Ovary (tissue), 3 donors: ENCODE data around the gene MMP3.

ENCODE experiments used
- EP300 ChIP-seq: sonication (generic); formaldehyde crosslinking; IDR thresholded peaks from one replicate; pipeline ENCODE4 v1.6.1; 2017; ENCODE audit warnings: antibody characterized with exemption
- POLR2A ChIP-seq: fragments of 450-650 bp; IDR thresholded peaks from one replicate; pipeline ENCODE4 v1.6.1; 2017; ENCODE audit warnings: antibody characterized with exemption, mild to moderate bottlenecking, moderate library complexity
- TF ChIP-seq, protein P1 (sequence below), 3 donors: fragments of 450-650 bp in 2 of 3; fragments of 200-600 bp in 1 of 3; IDR thresholded peaks; one replicate each; pipeline versions ENCODE4 v1.5.1 to v1.8.0; 2016 to 2022; ENCODE audit warnings: antibody characterized with exemption in 3 of 3, mild to moderate bottlenecking in 1 of 3
- donor health status: DM: no; HTN: no; CAD: no.

DNA sequence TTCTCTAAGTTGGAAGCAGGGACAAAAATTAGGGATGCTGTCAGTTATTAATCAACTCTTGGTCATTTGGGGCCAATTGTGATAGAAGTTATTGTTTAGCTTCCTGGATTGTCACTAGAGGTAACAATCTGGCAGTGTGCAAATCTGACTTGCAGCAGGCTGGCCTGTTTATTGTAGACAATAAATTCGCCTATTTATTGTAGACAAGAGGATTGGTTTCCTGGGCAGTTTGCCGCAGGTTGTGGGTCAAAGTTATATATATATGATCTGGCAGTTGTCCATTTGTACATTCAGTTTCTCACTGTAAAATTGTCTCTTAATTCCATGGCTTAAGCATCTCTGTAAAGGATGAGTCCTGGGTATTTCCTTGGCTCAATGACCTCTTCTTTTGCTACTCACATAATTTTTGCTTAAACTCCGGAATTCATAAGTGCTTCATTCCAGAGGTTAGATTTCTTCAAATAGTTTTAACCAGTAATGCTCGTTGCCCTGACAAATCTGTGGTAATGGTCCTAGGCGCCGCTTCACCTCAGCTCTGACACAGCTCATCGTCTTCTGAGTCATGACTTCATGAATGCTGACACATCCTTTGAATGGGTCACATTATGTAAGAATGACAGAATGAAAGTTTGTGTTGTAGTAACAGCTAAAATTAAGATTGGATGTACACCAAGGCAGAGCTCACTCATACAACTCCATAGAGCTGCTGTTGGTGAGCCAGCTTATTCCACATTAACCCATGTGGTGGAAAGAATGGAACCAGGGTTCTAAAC lies 7.8 kb upstream of the MMP3 start:
- TF ChIP-seq POLR2A (no peak), EP300 (no peak)
- TF ChIP-seq, protein P1, sequence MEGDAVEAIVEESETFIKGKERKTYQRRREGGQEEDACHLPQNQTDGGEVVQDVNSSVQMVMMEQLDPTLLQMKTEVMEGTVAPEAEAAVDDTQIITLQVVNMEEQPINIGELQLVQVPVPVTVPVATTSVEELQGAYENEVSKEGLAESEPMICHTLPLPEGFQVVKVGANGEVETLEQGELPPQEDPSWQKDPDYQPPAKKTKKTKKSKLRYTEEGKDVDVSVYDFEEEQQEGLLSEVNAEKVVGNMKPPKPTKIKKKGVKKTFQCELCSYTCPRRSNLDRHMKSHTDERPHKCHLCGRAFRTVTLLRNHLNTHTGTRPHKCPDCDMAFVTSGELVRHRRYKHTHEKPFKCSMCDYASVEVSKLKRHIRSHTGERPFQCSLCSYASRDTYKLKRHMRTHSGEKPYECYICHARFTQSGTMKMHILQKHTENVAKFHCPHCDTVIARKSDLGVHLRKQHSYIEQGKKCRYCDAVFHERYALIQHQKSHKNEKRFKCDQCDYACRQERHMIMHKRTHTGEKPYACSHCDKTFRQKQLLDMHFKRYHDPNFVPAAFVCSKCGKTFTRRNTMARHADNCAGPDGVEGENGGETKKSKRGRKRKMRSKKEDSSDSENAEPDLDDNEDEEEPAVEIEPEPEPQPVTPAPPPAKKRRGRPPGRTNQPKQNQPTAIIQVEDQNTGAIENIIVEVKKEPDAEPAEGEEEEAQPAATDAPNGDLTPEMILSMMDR (IDR thresholded peaks at IDR 0.05) = no peak
